Astrocyte of the spinal cord (primary cell): ENCODE measurements around the gene ANKRD27.
"Not testable (repeated sequence)": the region's sequence is repeated elsewhere in the genome, so short reads cannot be mapped to it uniquely, and the experiment has no call there.

Experiments
- DNase-seq: peaks from one replicate; pipeline ENCODE4 v3.0.0; 2011; ENCODE audit warnings: low read depth, low spot score
- H3K4me3 ChIP-seq: 2 replicates; pipeline ENCODE4 v1.5.1; 2011; ENCODE audit warnings: low read depth, mild to moderate bottlenecking, low read length, moderate library complexity
- CTCF ChIP-seq: IDR thresholded peaks from 2 replicates; pipeline ENCODE4 v1.5.1; 2012; ENCODE audit warnings: low read depth, mild to moderate bottlenecking, low read length, inconsistent platforms
- in situ Hi-C: cut with HindIII; loops from 2 replicates; pipeline ENCODE4 v1.10.0; 2017; ENCODE audit warnings: low sequenced_read_pairs

Gene ANKRD27

GRCh38 chr19:32594021-32594420, 81.0 kb downstream of the ANKRD27 start:
- TF ChIP-seq CTCF = no peak

DNA sequence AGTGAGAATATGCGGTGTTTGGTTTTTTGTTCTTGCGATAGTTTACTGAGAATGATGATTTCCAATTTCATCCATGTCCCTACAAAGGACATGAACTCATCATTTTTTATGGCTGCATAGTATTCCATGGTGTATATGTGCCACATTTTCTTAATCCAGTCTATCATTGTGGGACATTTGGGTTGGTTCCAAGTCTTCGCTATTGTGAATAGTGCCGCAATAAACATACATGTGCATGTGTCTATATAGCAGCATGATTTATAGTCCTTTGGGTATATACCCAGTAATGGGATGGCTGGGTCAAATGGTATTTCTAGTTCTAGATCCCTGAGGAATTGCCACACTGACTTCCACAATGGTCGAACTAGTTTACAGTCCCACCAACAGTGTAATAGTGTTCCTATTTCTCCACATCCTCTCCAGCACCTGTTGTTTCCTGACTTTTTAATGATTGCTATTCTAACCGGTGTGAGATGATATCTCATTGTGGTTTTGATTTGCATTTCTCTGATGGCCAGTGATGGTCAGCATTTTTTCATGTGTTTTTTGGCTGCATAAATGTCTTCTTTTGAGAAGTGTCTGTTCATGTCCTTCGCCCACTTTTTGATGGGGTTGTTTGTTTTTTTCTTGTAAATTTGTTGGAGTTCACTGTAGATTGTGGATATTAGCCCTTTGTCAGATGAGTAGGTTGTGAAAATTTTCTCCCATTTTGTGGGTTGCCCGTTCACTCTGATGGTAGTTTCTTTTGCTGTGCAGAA, 87.1 kb downstream of the ANKRD27 start:
- DNase-seq, in situ Hi-C loops, H3K4me3 ChIP-seq: not testable (repeated sequence)

More at GRCh38 chr19:32594021-32594420, 81.0 kb downstream of the ANKRD27 start:
- no peak overlapping the region for H3K4me3 ChIP-seq
- in situ Hi-C loops = no loop called here
- no peak for DNase-seq

- in situ Hi-C loops = no loop called here
- DNase-seq = peak; percentile 27
- no peak for TF ChIP-seq CTCF
- peak overlapping the region; percentile 80 for H3K4me3 ChIP-seq
Measured at GRCh38 chr19:32581705-32582179, 93.2 kb downstream of the ANKRD27 start.

DNA sequence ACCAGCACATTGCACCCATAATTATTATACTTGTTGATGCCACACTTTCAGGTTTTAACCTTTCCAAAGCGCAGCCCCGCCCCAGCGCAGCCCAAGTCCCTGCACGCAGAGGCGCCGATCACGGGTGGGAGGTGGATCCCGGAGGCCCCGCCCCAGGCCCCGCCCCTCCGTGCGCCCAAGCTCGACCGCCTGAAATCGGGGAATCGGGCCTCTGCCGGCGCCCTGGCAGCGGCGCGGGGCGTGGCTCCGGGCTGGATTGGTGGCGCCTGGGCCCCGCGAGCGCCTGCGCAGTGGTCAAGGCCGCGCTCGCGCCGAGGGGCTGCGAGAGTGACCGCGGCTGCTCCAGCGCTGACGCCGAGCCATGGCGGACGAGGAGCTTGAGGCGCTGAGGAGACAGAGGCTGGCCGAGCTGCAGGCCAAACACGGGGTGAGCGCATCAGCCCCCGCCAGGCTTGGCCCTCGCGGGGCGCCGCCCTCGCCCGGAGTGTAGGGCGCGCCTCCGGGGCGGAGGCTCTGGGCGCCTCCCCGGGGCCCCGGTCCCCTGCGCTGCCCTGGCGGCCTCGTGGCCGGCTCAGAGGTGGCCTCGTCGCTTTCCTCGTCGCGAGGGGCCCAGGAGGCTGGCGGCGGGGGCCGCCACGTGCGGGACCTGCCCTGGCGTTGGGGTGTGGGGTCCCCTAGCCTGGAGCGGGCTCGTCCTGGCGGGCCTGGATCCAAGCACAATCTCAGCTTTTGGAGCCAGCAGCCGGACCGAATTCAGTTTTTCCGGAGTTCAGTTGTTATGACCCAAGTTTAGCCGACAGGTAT, 93.9 kb downstream of the ANKRD27 start, which contains the start of gene PDCD5:
PDCD5 (plus strand) TSS at position 290 of the 804 bp plus-strand sequence; CDS start at position 362, 72 bp downstream.
- H3K4me3 ChIP-seq = peak within 1 kb of the TSS; percentile 80

DNA sequence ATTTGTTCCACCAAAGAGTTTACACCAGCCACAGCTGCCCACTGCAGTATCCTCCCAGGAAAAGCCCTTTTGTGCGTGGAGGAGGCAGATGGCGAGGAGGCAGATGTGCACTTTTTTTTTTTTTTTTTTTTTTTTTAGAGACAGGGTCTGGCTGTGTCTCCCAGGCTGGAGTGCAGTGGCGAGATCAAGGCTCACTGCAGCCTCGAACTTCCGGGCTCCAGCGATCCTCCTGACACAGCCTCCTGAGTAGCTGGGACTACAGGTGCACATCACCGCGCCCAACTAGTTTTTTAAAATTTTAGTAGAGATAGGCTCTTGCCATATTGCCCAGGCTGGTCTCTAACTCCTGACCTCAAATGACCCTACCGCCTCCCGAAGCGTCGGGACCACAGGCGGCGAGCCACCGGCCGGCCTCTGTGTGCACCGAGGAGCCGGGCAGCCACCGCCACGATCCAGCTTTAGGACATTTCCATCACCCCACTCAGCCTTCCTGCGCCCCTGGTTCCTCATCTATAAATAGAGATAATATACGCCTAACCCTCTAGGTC, 94.6 kb downstream of the ANKRD27 start:
- H3K4me3 ChIP-seq = peak overlapping the region; percentile 55
- DNase-seq = no peak
- no peak for TF ChIP-seq CTCF
- in situ Hi-C loops = no loop called here

More for the DNA sequence above, 93.9 kb downstream of the ANKRD27 start, which contains the start of gene PDCD5:
- TF ChIP-seq CTCF = no peak
- in situ Hi-C loops = no loop called here
- DNase-seq = peak; percentile 95

DNA sequence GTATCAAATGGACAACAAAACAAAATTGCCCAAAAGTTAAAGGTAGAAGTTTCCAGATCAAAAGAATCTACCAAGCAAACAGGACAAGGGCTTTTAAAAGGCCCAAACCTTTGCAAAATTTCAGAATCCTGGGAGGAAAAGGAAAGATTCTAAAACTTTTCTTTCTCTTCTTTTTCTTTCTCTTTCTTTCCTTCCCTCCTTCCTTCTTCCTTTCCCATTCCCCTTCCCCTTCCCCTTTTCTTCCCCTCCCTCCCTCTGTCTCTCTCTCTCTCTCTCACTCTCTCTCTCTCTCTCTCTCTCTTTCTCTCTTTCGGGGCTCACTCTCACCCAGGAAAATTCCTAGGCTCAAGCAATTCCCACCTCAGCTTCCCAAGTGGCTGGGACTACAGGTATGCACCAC, 98.2 kb downstream of the ANKRD27 start:
- DNase-seq = no peak
- TF ChIP-seq CTCF = no peak
- in situ Hi-C loops = no loop called here
- no peak overlapping the region for H3K4me3 ChIP-seq
